HFFc6 (cell line): ENCODE data around the gene HOXC9. TPM values are rescaled to one million over a fixed set of nuclear protein-coding genes. Genes with fewer than 3 reads are reported as not detected.

Experiments
- DNase-seq: peaks from one replicate; pipeline ENCODE4 v3.0.0-alpha.2; 2018
- H3K27ac Mint-ChIP-seq: 2 replicates; pipeline ENCODE4 v1.8.0; 2020; ENCODE audit warnings: mild to moderate bottlenecking, mixed read lengths
- H3K27me3 Mint-ChIP-seq: 2 replicates; pipeline ENCODE4 v1.8.0; 2021; ENCODE audit warnings: mild to moderate bottlenecking, moderate library complexity, mixed read lengths; ENCODE audit not compliant: insufficient read depth
- H3K36me3 Mint-ChIP-seq: 2 replicates; pipeline ENCODE4 v1.8.0; 2021; ENCODE audit warnings: low read depth, mixed read lengths
- H3K4me1 Mint-ChIP-seq: 2 replicates; pipeline ENCODE4 v1.8.0; 2020; ENCODE audit warnings: low read depth, mixed read lengths
- H3K4me3 Mint-ChIP-seq: 2 replicates; pipeline ENCODE4 v1.8.0; 2020; ENCODE audit warnings: mild to moderate bottlenecking, moderate library complexity, mixed read lengths
- H3K9me3 Mint-ChIP-seq: 2 replicates; pipeline ENCODE4 v1.8.0; 2020; ENCODE audit warnings: mild to moderate bottlenecking, mixed read lengths
- long read RNA-seq: library from polyadenylated mRNA; unstranded; transcript quantifications from one replicate; pipeline ENCODE4 v2.0.0, GENCODE V29; 2019
- total RNA-seq, 6 experiments: library from RNA; stranded (reverse); fragmentation: NEBNext Ultra II Directional; extraction: Animal tissue kit (Norgen Biotek cat#: 25700); gene quantifications; 2 replicates in 1 of 6; 3 replicates in 5 of 6; pipeline ENCODE4 v1.2.3, GENCODE V29; 2021
- TF ChIP-seq, protein P1 (sequence below): fragments of 200-600 bp; sonication (generic); IDR thresholded peaks from 2 replicates; pipeline ENCODE4 v1.5.0; 2021; ENCODE audit warnings: antibody characterized with exemption, mild to moderate bottlenecking

The HOXC9 gene
- total RNA-seq: 1 to 10 TPM in 3 of 6 experiments, under 1 TPM in 3; 0.17 to 1.5 (median 1.1) TPM
- long read RNA-seq: 0 reads

DNA sequence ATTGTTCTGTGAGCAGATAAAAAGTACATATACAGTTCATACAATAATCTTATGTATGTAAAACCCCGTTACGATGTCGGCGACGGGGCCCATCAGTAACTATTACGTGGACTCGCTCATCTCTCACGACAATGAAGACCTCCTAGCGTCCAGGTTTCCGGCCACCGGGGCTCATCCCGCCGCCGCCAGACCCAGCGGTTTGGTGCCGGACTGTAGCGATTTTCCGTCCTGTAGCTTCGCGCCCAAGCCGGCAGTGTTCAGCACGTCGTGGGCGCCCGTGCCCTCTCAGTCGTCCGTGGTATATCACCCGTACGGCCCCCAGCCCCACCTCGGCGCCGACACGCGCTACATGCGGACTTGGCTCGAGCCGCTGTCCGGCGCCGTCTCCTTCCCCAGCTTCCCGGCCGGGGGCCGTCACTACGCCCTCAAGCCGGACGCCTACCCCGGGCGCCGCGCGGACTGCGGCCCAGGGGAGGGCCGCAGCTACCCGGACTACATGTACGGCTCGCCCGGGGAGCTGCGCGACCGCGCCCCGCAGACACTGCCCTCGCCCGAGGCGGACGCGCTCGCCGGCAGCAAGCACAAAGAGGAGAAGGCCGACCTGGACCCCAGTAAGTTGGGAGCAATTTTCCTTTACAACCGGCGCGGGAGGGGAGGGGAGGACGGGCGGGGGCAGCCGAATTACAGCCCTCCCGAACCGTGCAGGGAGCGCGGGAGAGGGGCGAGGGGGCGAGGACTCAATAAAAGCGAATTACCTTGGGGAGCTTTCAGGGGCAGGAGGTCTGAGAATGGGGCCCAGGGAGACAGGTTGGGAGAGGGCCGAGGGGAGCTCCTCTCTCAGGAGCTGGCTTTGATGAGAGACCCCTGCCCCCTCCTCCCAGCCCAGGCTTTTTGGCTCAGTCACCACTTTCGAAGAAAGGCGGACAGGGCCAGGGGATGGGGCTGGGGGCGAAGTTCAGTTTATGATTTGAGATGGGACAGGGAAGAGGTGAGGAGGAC lies at the start of gene HOXC9:
Gene HOXC9, plus strand, starts transcription at position 46 of the 999 bp plus-strand sequence. Its CDS starts 28 bp downstream, at position 74.
- Mint-ChIP-seq H3K27ac (no peak within 1 kb of the TSS; the same call in 1 of the 2 replicates), H3K4me1 (no peaks in the 10 kb centered on the region; the same call in 1 of the 2 replicates), H3K27me3 (peaks cover 72% of the 10 kb centered on the region), H3K36me3 (no peaks in the 10 kb centered on the region), H3K9me3 (no peaks in the 10 kb centered on the region), H3K4me3 (peak within 1 kb of the TSS; percentile 80)
- no peak for DNase-seq
- TF ChIP-seq, protein P1, sequence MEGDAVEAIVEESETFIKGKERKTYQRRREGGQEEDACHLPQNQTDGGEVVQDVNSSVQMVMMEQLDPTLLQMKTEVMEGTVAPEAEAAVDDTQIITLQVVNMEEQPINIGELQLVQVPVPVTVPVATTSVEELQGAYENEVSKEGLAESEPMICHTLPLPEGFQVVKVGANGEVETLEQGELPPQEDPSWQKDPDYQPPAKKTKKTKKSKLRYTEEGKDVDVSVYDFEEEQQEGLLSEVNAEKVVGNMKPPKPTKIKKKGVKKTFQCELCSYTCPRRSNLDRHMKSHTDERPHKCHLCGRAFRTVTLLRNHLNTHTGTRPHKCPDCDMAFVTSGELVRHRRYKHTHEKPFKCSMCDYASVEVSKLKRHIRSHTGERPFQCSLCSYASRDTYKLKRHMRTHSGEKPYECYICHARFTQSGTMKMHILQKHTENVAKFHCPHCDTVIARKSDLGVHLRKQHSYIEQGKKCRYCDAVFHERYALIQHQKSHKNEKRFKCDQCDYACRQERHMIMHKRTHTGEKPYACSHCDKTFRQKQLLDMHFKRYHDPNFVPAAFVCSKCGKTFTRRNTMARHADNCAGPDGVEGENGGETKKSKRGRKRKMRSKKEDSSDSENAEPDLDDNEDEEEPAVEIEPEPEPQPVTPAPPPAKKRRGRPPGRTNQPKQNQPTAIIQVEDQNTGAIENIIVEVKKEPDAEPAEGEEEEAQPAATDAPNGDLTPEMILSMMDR: no peak

DNA sequence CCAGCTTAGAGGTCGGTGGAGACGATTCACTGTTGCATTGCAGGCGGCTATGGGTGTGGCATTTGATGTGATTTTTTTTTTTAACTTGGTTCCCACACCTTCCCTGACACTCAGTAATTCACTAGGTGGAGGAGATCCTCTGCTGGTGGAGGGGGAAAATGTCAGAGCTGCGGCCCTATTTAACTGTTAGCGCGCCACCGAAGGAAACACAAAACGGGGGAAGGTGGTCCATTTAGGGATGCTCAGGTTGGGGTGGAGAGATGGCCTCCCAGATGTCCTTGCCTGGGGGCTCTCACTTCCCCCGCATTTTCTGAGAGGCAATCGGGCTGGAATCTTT lies 49.6 kb upstream of the HOXC9 start:
- Mint-ChIP-seq H3K4me1 (peaks cover 6% of the 10 kb centered on the region), H3K27ac (no peak overlapping the region), H3K27me3 (peaks cover 80% of the 10 kb centered on the region), H3K36me3 (no peaks in the 10 kb centered on the region), H3K4me3 (no peak overlapping the region), H3K9me3 (no peaks in the 10 kb centered on the region; the same call in 1 of the 2 replicates)
- TF ChIP-seq, protein P1: no peak
- DNase-seq: no peak

DNA sequence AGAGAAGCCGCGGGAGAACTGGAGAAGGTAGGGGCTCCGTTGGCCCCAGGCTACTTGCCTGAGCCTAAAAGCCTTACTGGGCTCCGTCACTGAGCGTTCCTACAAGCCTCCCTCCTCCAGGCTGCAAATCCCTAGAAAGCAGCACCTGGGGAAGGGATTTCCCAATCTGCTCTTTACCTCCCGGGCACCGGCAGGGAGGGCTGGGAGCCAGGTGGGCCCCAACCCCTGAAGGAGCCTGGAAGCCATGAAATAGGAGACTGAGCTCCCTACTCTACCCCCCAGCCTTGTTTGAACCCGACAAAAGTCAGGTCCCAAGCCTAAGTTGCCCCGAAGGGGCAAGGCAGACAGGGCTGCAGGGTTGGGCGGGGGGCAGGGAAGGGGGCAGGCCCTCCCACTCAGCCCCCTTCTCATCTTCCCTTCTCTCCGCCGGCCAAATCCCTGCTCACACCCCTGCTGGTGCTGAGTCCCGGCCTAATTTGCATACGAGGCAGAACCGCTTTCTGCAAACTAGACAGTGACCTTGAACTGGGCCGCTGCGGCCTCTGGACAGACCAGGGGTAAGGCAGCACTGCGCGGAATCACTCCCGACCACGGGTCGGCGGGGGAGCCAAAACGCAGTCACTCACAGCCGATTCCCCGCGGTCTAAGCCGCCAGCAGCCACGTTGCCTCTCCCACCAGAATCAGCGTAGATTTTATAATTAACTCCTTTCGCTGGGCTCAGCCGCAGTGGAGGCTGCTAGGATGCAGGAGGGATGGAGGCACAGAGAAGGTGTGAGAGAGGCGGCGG lies 49.0 kb upstream of the HOXC9 start:
- 0 out of 2 replicates have a peak, but pooled peaks cover 3% of the 10 kb centered on the region for H3K36me3 Mint-ChIP-seq
- H3K27me3 Mint-ChIP-seq: peaks cover 77% of the 10 kb centered on the region
- H3K9me3 Mint-ChIP-seq: no peaks in the 10 kb centered on the region; the same call in 1 of the 2 replicates
- H3K27ac Mint-ChIP-seq: no peak overlapping the region
- no peak overlapping the region for H3K4me3 Mint-ChIP-seq
- H3K4me1 Mint-ChIP-seq: peaks cover 6% of the 10 kb centered on the region
- DNase-seq: no peak
- TF ChIP-seq, protein P1: no peak

DNA sequence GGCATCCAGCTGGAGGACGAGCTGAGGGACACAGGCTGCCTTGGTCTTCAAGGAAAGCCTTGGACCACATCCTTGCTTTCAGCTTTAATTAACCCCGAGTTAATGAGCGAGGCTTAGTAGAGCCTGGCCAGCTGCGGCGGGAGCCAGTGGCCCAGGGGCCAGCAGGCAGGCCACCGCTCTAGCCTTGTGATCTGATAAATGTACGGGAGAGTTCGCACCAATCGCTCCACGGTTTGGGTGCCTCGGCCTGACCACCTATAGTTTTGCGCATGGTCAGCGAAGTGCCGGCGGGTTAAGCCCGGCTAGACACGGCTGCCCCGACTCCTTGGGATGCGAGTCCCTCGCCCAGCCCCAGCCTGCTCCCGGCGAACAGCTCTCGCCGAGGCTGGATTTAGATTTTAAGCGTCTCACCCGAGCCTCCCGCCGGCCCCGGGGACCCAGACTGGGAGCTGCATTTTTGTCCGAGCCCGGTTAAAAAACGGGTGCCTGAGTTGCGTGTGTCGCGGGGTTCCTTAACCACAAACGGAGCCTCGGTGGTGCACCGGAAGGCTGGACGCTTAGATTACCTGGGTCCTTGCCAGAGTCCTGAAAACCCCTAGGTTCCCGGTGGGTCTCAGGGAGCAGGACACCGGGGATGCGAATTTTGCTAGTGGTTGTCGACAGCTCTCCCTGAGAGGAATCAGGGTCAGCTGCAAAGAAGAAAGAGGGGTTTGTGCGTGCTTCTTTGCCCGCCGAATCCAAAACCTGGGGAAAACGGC lies 48.2 kb upstream of the HOXC9 start:
- Mint-ChIP-seq H3K4me1 (peaks cover 6% of the 10 kb centered on the region), H3K27ac (no peak overlapping the region), H3K4me3 (no peak overlapping the region), H3K9me3 (no peaks in the 10 kb centered on the region; the same call in 1 of the 2 replicates), H3K27me3 (peaks cover 77% of the 10 kb centered on the region), H3K36me3 (0 out of 2 replicates have a peak, but pooled peaks cover 5% of the 10 kb centered on the region)
- TF ChIP-seq, protein P1: no peak
- no peak for DNase-seq

DNA sequence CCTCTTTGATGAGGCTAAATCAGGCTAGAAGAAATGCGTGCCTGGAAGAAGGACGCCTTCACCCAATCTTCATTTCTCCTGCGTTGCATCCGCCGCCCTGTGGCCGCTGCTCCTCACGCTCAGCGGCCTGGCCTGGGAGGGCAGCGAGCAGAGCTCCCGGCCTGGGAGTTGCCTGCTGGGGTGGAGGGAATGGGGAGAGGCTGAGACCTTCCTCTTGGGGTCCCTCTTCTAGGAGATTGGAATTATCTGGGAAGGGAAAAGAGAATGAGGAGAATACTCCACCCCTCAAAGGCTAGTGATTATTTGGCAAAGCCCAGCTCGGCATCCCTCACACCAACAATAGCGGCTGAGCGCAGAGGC lies 47.6 kb upstream of the HOXC9 start:
- no peak for DNase-seq
- TF ChIP-seq, protein P1: no peak
- H3K4me1 Mint-ChIP-seq: peaks cover 6% of the 10 kb centered on the region
- no peak overlapping the region for H3K4me3 Mint-ChIP-seq
- H3K36me3 Mint-ChIP-seq: 0 out of 2 replicates have a peak, but pooled peaks cover 5% of the 10 kb centered on the region
- no peaks in the 10 kb centered on the region; the same call in 1 of the 2 replicates for H3K9me3 Mint-ChIP-seq
- no peak overlapping the region for H3K27ac Mint-ChIP-seq
- peaks cover 79% of the 10 kb centered on the region for H3K27me3 Mint-ChIP-seq
